SK-N-SH treated with all-trans-retinoic acid at 6 μM for 48 hours (cell line): ENCODE measurements around the gene C20orf144.

ENCODE experiments used
- ATAC-seq: fragments of 200-7000 bp; cut with Tn5 transposase; 3 replicates; pipeline ENCODE4 v1.9.1; 2020; ENCODE audit warnings: mild to moderate bottlenecking, moderate library complexity
- ARNTL ChIP-seq: fragments of 450-650 bp; formaldehyde crosslinking; IDR thresholded peaks from 2 replicates; pipeline ENCODE4 v1.5.0; 2020; ENCODE audit warnings: low read depth, mild to moderate bottlenecking, moderate library complexity, borderline replicate concordance
- BACH2 ChIP-seq: fragments of 250-450 bp; sonication (Bioruptor Pico); IDR thresholded peaks from 2 replicates; pipeline ENCODE4 v1.9.0; 2021; ENCODE audit warnings: mild to moderate bottlenecking, borderline replicate concordance
- CSDC2 ChIP-seq: fragments of 250-450 bp; sonication (Bioruptor Pico); IDR thresholded peaks from 2 replicates; pipeline ENCODE4 v1.5.0; 2020; ENCODE audit warnings: mild to moderate bottlenecking, moderate library complexity
- ESRRG ChIP-seq: fragments of 250-450 bp; sonication (Bioruptor Pico); IDR thresholded peaks from 2 replicates; pipeline ENCODE4 v1.6.1; 2021; ENCODE audit warnings: mild to moderate bottlenecking
- GLIS3 ChIP-seq: fragments of 250-450 bp; sonication (Bioruptor Pico); IDR thresholded peaks from 2 replicates; pipeline ENCODE4 v1.5.0; 2020; ENCODE audit warnings: mild to moderate bottlenecking, moderate library complexity
- ISL1 ChIP-seq: fragments of 250-450 bp; sonication (Bioruptor Pico); IDR thresholded peaks from 2 replicates; pipeline ENCODE4 v2.1.2; 2022; ENCODE audit warnings: mild to moderate bottlenecking, moderate library complexity
- OSR1 ChIP-seq: fragments of 250-450 bp; sonication (Bioruptor Pico); IDR thresholded peaks from 2 replicates; pipeline ENCODE4 v1.8.0; 2022; ENCODE audit warnings: moderate library complexity, mild to moderate bottlenecking, inconsistent platforms
- PPARA ChIP-seq: fragments of 250-450 bp; sonication (Bioruptor Pico); IDR thresholded peaks from 2 replicates; pipeline ENCODE4 v1.5.0; 2020; ENCODE audit warnings: mild to moderate bottlenecking, borderline replicate concordance
- RARB ChIP-seq: fragments of 250-450 bp; sonication (Bioruptor Pico); IDR thresholded peaks from 2 replicates; pipeline ENCODE4 v1.8.0; 2021; ENCODE audit warnings: mild to moderate bottlenecking, moderate library complexity
- TCF4 ChIP-seq: fragments of 250-450 bp; sonication (Bioruptor Pico); IDR thresholded peaks from 2 replicates; pipeline ENCODE4 v1.8.0; 2021; ENCODE audit warnings: mild to moderate bottlenecking, moderate library complexity, borderline replicate concordance
- TOX ChIP-seq: fragments of 250-450 bp; sonication (Bioruptor Pico); IDR thresholded peaks from 2 replicates; pipeline ENCODE4 v1.8.0; 2021; ENCODE audit warnings: mild to moderate bottlenecking, moderate library complexity, borderline replicate concordance
- ZC3H10 ChIP-seq: fragments of 250-450 bp; sonication (Bioruptor Pico); IDR thresholded peaks from 2 replicates; pipeline ENCODE4 v1.5.1; 2021; ENCODE audit warnings: mild to moderate bottlenecking, moderate library complexity
- ZFP3 ChIP-seq: fragments of 250-450 bp; sonication (Bioruptor Pico); IDR thresholded peaks from 2 replicates; pipeline ENCODE4 v1.5.0; 2020; ENCODE audit warnings: mild to moderate bottlenecking, moderate library complexity
- ZNF565 ChIP-seq: fragments of 450-650 bp; formaldehyde crosslinking; conservative IDR thresholded peaks from 2 replicates; pipeline ENCODE4 v1.5.0; 2020; ENCODE audit warnings: low read depth, mild to moderate bottlenecking, moderate library complexity
- ZNF70 ChIP-seq: fragments of 450-650 bp; formaldehyde crosslinking; IDR thresholded peaks from 2 replicates; pipeline ENCODE4 v1.5.0; 2020; ENCODE audit warnings: mild to moderate bottlenecking, moderate library complexity
- ZNF8 ChIP-seq: fragments of 450-650 bp; formaldehyde crosslinking; IDR thresholded peaks from 2 replicates; pipeline ENCODE4 v1.5.0; 2020; ENCODE audit warnings: mild to moderate bottlenecking, moderate library complexity
- TF ChIP-seq, protein P1 (sequence below): fragments of 250-450 bp; sonication (Bioruptor Pico); IDR thresholded peaks from 2 replicates; pipeline ENCODE4 v1.8.0; 2020; ENCODE audit warnings: mild to moderate bottlenecking, moderate library complexity, borderline replicate concordance
- TF ChIP-seq, protein P2 (sequence below): fragments of 250-450 bp; sonication (Bioruptor Pico); IDR thresholded peaks from 2 replicates; pipeline ENCODE4 v1.5.0; 2020; ENCODE audit warnings: mild to moderate bottlenecking, moderate library complexity
- TF ChIP-seq, protein P3 (sequence below): fragments of 250-450 bp; sonication (Bioruptor Pico); IDR thresholded peaks from 2 replicates; pipeline ENCODE4 v1.8.0; 2021; ENCODE audit warnings: low read depth, mild to moderate bottlenecking, moderate library complexity, borderline replicate concordance
- TF ChIP-seq, protein P4 (sequence below): fragments of 250-450 bp; sonication (Bioruptor Pico); IDR thresholded peaks from 2 replicates; pipeline ENCODE4 v1.5.1; 2020; ENCODE audit warnings: low read depth, mild to moderate bottlenecking, moderate library complexity
- TF ChIP-seq, protein P5 (sequence below): fragments of 250-450 bp; sonication (Bioruptor Pico); IDR thresholded peaks from 2 replicates; pipeline ENCODE4 v1.5.1; 2021; ENCODE audit warnings: mild to moderate bottlenecking, moderate library complexity

Gene C20orf144

DNA sequence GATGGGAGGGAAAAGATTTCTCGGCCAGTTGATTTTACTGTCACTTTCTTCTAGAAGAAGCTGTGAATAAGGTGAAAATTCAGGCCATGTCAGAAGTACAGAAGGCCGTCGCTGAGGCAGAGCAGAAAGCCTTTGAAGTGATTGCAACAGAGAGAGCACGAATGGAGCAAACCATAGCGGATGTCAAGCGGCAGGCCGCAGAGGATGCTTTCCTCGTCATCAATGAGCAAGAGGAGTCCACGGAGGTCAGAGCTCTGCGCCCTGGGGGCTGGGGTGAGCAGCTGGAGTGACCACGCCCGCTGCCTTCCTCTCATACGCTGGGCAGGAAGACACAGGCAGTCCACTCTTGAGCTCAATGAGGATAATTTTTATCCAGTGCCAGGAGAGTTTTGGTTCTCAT is 21.8 kb upstream of the C20orf144 start (continued):
- TF ChIP-seq, protein P1, sequence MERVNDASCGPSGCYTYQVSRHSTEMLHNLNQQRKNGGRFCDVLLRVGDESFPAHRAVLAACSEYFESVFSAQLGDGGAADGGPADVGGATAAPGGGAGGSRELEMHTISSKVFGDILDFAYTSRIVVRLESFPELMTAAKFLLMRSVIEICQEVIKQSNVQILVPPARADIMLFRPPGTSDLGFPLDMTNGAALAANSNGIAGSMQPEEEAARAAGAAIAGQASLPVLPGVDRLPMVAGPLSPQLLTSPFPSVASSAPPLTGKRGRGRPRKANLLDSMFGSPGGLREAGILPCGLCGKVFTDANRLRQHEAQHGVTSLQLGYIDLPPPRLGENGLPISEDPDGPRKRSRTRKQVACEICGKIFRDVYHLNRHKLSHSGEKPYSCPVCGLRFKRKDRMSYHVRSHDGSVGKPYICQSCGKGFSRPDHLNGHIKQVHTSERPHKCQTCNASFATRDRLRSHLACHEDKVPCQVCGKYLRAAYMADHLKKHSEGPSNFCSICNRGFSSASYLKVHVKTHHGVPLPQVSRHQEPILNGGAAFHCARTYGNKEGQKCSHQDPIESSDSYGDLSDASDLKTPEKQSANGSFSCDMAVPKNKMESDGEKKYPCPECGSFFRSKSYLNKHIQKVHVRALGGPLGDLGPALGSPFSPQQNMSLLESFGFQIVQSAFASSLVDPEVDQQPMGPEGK (CRISPR knock-in tag) = no peak
- TF ChIP-seq ZFP3 (CRISPR knock-in tag) = no peak
- TF ChIP-seq ZNF565 (CRISPR knock-in tag) = no peak
- TF ChIP-seq ISL1 (CRISPR knock-in tag) = no peak
- TF ChIP-seq CSDC2 (CRISPR knock-in tag) = no peak
- no peak for TF ChIP-seq TOX (CRISPR knock-in tag)

DNA sequence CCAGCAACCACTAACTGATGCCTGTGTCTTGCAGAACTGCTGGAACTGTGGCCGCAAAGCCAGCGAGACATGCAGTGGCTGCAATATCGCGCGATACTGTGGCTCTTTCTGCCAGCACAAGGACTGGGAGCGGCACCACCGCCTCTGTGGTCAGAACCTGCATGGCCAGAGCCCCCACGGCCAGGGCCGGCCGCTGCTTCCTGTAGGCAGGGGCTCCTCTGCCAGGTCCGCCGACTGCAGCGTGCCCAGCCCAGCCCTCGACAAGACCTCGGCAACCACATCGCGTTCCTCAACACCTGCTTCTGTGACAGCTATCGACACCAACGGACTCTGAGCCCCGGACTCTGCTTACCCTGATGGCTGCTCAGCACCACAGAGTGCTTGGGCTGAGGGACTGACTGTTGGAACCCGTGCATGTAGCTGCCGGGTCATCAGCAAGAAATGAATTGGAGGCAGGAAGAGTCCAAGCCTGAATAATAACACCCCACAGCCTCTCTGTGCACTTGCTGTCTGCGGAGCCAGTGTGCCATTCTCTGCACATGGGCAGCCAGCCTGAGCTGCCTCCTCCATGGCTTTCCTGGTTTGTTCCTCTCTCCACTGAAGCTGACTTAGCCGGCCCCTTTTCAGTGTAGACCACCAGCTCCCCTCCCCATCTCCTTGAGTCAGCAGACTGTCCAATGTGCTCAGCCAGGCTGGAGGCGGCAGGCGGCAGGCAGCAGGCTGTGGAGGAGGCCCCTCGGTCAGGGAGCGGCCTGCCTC is 17.6 kb upstream of the C20orf144 start:
- TF ChIP-seq TOX (CRISPR knock-in tag) = no peak
- no peak for TF ChIP-seq CSDC2 (CRISPR knock-in tag)
- TF ChIP-seq ZFP3 (CRISPR knock-in tag) = no peak
- no peak for TF ChIP-seq PPARA (CRISPR knock-in tag)
- TF ChIP-seq, protein P2, sequence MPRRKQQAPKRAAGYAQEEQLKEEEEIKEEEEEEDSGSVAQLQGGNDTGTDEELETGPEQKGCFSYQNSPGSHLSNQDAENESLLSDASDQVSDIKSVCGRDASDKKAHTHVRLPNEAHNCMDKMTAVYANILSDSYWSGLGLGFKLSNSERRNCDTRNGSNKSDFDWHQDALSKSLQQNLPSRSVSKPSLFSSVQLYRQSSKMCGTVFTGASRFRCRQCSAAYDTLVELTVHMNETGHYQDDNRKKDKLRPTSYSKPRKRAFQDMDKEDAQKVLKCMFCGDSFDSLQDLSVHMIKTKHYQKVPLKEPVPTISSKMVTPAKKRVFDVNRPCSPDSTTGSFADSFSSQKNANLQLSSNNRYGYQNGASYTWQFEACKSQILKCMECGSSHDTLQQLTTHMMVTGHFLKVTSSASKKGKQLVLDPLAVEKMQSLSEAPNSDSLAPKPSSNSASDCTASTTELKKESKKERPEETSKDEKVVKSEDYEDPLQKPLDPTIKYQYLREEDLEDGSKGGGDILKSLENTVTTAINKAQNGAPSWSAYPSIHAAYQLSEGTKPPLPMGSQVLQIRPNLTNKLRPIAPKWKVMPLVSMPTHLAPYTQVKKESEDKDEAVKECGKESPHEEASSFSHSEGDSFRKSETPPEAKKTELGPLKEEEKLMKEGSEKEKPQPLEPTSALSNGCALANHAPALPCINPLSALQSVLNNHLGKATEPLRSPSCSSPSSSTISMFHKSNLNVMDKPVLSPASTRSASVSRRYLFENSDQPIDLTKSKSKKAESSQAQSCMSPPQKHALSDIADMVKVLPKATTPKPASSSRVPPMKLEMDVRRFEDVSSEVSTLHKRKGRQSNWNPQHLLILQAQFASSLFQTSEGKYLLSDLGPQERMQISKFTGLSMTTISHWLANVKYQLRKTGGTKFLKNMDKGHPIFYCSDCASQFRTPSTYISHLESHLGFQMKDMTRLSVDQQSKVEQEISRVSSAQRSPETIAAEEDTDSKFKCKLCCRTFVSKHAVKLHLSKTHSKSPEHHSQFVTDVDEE = no peak
- no peak for TF ChIP-seq ZC3H10 (CRISPR knock-in tag)
- no peak for TF ChIP-seq ZNF70 (CRISPR knock-in tag)
- no peak for TF ChIP-seq ZNF8 (CRISPR knock-in tag)
- no peak for TF ChIP-seq ISL1 (CRISPR knock-in tag)
- no peak for TF ChIP-seq GLIS3 (CRISPR knock-in tag)
- TF ChIP-seq BACH2 (CRISPR knock-in tag) = no peak
- TF ChIP-seq, protein P3, sequence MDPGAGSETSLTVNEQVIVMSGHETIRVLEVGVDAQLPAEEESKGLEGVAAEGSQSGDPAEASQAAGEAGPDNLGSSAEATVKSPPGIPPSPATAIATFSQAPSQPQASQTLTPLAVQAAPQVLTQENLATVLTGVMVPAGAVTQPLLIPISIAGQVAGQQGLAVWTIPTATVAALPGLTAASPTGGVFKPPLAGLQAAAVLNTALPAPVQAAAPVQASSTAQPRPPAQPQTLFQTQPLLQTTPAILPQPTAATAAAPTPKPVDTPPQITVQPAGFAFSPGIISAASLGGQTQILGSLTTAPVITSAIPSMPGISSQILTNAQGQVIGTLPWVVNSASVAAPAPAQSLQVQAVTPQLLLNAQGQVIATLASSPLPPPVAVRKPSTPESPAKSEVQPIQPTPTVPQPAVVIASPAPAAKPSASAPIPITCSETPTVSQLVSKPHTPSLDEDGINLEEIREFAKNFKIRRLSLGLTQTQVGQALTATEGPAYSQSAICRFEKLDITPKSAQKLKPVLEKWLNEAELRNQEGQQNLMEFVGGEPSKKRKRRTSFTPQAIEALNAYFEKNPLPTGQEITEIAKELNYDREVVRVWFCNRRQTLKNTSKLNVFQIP = no peak
- TF ChIP-seq ZNF565 (CRISPR knock-in tag) = no peak
- TF ChIP-seq RARB (CRISPR knock-in tag) = no peak
- TF ChIP-seq ARNTL (CRISPR knock-in tag) = no peak
- TF ChIP-seq OSR1 (CRISPR knock-in tag) = no peak
- TF ChIP-seq, protein P4, sequence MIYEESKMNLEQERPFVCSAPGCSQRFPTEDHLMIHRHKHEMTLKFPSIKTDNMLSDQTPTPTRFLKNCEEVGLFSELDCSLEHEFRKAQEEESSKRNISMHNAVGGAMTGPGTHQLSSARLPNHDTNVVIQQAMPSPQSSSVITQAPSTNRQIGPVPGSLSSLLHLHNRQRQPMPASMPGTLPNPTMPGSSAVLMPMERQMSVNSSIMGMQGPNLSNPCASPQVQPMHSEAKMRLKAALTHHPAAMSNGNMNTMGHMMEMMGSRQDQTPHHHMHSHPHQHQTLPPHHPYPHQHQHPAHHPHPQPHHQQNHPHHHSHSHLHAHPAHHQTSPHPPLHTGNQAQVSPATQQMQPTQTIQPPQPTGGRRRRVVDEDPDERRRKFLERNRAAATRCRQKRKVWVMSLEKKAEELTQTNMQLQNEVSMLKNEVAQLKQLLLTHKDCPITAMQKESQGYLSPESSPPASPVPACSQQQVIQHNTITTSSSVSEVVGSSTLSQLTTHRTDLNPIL (CRISPR knock-in tag) = no peak
- TF ChIP-seq, protein P5, sequence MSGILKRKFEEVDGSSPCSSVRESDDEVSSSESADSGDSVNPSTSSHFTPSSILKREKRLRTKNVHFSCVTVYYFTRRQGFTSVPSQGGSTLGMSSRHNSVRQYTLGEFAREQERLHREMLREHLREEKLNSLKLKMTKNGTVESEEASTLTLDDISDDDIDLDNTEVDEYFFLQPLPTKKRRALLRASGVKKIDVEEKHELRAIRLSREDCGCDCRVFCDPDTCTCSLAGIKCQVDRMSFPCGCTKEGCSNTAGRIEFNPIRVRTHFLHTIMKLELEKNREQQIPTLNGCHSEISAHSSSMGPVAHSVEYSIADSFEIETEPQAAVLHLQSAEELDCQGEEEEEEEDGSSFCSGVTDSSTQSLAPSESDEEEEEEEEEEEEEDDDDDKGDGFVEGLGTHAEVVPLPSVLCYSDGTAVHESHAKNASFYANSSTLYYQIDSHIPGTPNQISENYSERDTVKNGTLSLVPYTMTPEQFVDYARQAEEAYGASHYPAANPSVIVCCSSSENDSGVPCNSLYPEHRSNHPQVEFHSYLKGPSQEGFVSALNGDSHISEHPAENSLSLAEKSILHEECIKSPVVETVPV (CRISPR knock-in tag) = no peak
- TF ChIP-seq, all 23 proteins: peak for 0
- ATAC-seq = no peak

DNA sequence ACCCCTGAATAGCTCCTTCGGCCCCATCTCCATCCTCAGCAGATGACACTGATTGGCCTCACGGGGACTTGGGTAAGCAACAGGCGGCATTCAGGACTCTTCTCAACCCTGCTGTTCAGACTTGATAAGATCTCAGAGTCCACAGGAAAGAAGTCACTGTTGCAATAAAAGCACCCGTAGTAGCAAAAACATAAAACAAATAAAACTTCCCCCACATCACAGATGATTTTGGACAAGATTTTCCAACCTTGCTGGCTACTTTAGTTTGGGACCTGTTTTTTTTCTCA is 17.1 kb upstream of the C20orf144 start:
- ATAC-seq = no peak

More for the DNA sequence above, 17.1 kb upstream of the C20orf144 start:
- TF ChIP-seq ZNF8 (CRISPR knock-in tag) = no peak
- TF ChIP-seq, protein P4 (CRISPR knock-in tag) = no peak
- TF ChIP-seq, protein P5 (CRISPR knock-in tag) = no peak
- TF ChIP-seq, protein P3 = no peak
- no peak for TF ChIP-seq ESRRG (CRISPR knock-in tag)
- no peak for TF ChIP-seq ARNTL (CRISPR knock-in tag)
- TF ChIP-seq TCF4 (CRISPR knock-in tag) = no peak
- no peak for TF ChIP-seq RARB (CRISPR knock-in tag)
